GM20000 (cell line): Measurements from ENCODE around the gene VMO1.

Experiments used
- DNase-seq: peaks from one replicate; pipeline ENCODE4 v3.0.0; 2012; ENCODE audit warnings: low spot score
- TF ChIP-seq, protein P1 (sequence below): IDR thresholded peaks from 2 replicates; pipeline ENCODE4 v1.5.1; 2012; ENCODE audit warnings: mild to moderate bottlenecking, control low read depth; ENCODE audit errors: extremely low read depth, missing control alignments

VMO1 gene

GRCh38 chr17:4796552-4796920 lies 10.4 kb upstream of the VMO1 start:
- no peak for DNase-seq
- TF ChIP-seq, protein P1, sequence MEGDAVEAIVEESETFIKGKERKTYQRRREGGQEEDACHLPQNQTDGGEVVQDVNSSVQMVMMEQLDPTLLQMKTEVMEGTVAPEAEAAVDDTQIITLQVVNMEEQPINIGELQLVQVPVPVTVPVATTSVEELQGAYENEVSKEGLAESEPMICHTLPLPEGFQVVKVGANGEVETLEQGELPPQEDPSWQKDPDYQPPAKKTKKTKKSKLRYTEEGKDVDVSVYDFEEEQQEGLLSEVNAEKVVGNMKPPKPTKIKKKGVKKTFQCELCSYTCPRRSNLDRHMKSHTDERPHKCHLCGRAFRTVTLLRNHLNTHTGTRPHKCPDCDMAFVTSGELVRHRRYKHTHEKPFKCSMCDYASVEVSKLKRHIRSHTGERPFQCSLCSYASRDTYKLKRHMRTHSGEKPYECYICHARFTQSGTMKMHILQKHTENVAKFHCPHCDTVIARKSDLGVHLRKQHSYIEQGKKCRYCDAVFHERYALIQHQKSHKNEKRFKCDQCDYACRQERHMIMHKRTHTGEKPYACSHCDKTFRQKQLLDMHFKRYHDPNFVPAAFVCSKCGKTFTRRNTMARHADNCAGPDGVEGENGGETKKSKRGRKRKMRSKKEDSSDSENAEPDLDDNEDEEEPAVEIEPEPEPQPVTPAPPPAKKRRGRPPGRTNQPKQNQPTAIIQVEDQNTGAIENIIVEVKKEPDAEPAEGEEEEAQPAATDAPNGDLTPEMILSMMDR, result no peak

DNA sequence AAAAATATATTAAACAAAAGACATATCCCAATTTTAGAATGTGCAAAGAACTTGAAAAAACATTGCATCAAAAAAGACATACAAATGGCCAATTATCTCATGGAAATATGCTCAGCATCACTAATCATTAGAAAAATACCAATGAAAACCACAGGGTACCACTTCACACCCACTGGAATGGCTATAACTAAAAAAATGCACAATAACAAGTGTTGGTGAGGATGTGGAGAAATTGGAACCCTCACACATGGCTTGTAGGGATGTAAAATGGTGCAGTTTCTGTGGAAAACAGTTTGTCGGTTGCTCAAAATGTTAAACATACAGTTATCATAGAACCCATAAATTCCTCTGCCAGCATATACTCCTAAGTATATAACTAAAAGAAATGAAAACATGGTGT lies 9.0 kb upstream of the VMO1 start:
- TF ChIP-seq, protein P1, result no peak

DNA sequence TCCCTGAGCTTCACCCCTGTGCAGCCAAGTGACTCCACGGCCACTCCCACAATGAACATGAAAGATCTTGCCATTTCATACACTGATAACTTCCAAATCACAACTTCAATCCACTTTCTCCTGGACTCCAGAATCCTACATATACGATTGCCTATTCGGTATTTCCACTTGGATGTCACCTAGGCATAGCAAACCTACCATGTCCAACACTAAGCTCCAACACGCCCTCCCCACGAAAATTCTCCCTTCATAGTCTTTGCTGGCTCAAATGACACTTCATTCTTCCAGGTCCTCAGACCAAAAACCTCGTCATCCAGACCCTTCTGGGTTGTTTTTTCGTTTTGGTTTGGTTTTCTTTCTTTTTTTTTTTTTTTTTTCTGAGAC lies 4.5 kb upstream of the VMO1 start:
- no peak for DNase-seq
- TF ChIP-seq, protein P1, result no peak

More for the DNA sequence above, 9.0 kb upstream of the VMO1 start:
- DNase-seq, result no peak

DNA sequence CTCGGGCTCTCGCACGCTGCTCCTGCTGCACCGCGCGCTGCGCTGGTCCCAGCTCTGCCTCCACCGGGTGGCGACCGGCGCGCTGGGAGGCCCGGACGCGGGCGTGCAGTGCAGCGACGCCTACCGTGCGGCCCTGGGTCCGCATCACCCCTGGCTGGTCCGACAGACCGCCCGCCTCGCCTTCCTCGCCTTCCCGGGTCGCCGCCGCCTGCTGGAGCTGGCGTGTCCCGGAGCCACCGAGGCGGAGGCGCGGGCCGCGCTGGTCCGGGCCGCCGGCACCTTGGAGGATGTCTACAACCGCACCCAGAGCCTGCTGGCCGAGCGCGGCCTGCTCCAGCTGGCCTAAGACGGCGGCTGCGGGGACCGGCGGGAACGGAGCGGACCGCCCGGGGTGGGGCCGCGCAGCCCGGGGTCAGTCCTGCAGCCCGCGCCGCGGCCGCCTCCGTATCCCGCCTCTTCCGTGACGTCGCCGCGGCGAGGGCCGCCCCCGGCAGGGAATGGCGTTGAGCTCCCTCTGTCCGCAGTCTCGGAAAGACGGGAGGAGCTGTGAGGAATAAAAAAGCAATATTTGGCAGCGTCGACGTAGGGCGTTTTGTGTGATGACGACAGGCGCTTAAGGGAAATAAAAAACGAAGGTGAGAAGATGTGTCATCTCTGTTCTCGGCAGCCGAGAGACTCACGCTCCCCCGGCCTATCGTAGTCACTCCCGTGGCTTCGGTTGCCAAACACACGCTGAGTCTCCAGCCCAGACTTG lies 4.0 kb upstream of the VMO1 start:
- TF ChIP-seq, protein P1, result peak; percentile 84
- DNase-seq, result peak; percentile 97

- TF ChIP-seq, protein P1, result no peak
- no peak for DNase-seq
Measured at GRCh38 chr17:4789701-4789950, 3.5 kb upstream of the VMO1 start.

DNA sequence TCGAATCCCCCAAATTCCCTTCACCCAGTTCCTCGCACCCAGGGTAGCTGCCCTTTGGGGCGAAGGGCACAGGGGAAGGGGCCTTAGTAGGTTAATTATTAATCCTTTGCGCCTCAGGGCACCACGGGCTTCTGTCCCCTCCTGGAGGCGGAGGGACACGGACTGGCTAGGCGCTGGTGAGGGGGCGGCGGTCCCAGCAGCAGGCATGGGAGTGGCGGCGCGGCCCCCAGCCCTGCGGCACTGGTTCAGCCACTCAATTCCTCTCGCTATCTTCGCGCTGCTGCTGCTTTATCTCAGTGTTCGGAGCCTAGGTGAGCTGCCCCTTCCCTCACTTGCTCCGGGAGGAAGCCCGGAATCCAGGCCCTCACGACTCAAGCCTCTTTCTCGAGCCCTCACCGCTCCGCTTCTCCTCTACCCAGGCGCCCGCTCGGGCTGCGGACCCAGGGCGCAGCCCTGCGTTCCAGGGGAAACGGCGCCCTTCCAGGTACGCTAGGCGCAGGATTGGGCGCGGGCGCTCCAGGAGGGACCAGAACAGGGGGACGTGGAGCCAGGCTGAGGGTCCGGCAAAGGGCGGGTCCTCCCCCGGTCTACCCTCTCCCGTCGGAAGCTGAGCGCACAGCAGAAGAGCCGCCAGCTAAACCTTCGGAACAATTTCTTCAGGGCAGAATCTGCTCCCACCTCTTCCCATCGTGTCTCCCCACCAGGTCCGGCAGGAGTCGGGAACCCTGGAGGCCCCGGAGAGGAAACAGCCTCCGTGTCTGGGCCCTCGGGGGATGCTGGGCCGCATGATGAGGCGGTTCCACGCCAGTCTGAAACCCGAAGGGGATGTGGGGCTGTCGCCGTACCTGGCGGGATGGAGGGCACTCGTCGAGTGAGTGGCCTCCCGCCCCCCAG lies 2.9 kb upstream of the VMO1 start, which contains the start of gene GLTPD2:
Gene GLTPD2, plus strand, starts transcription at position 158 of the 894 bp plus-strand sequence. Its CDS starts 48 bp downstream, at position 206.
- no peak for DNase-seq
- TF ChIP-seq, protein P1, result no peak

GRCh38 chr17:4788159-4788806 lies 2.1 kb upstream of the VMO1 start:
- DNase-seq, result no peak
- TF ChIP-seq, protein P1, result no peak
